Measurements from ENCODE around the gene RAD51B. TPM values are rescaled to one million over a fixed set of nuclear protein-coding genes. Genes with fewer than 3 reads are reported as not detected.

Gene RAD51B
- total RNA-seq, 1 experiment from 2014 or later: 20.0 TPM

DNA sequence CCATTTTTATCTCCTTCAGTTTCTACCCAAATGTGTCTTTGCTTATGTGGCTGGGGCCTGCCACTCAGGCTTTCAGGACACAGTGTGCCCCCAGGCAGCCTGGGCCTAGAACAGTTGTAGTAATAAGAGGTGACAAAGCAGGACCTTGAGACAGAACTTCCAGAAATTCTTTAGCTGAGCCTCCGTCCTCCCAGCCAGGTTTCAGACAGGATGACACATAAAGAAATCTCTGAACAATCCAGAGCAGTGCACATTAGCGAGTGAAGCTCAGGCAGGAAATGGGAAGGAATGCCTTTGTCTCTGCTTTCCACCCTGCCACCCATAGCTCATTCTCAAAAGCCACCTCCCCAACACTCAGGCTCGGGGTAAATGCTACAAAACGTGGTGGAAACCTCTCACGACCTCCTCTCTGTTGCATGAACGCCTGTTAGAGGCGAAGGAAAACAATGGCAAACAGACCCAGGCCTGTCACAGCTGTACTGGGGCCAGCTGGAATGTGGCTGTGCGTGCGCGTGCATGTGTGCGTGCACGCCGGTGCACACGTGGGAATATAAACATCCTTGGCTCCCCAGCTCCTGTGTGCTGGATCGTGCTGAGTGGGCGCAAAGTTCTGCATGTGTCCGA is 686.6 kb downstream of the RAD51B start:
- no peak for ATAC-seq
- ChIA-PET POLR2A (interaction anchor here (0.5 to 1.7 kb wide), 3 partner anchors 12 to 613 kb away, joined by 3 to 4 read pairs (median 3); no protein-coding TSS in a partner anchor), RAD21 (ENCODE audit: low non-redundant PET in 1 of 2, low total read pairs in 2 of 2, uncharacterized antibody in 2 of 2, unreplicated experiment in 2 of 2) (no interaction called here), CTCF (no interaction called here)
- Histone ChIP-seq H3K79me2 (ENCODE audit: insufficient read depth, low read length) (no peaks in the 10 kb centered on the region), H3K9me2 (ENCODE audit: insufficient read depth) (no peaks in the 10 kb centered on the region), H3K4me3 (replicated peaks in 1 of 2; ENCODE audit: low read depth in 1 of 2, low read length in 2 of 2) (no peak overlapping the region), H3K9ac (ENCODE audit: low read length) (no peak overlapping the region), H2AFZ (ENCODE audit: low read depth, low read length, poor library complexity, severe bottlenecking) (no peak overlapping the region), H3K9me3 (ENCODE audit: control insufficient read depth in 1 of 2, insufficient read depth in 1 of 2, low read depth in 1 of 2, low read length in 2 of 2) (no peaks in the 10 kb centered on the region), H4K20me1 (ENCODE audit: insufficient read depth) (no peaks in the 10 kb centered on the region), H3K4me2 (ENCODE audit: low read length) (no peak overlapping the region), H3K36me3 (ENCODE audit: control insufficient read depth in 1 of 2, insufficient read depth in 2 of 2, low read length in 2 of 2) (no peaks in the 10 kb centered on the region), H3K27me3 (ENCODE audit: insufficient read depth, low read length) (no peaks in the 10 kb centered on the region), H3K4me1 (ENCODE audit: control insufficient read depth in 1 of 2, insufficient read depth in 2 of 2, low read length in 2 of 2) (peaks cover 45 to 49% of the 10 kb centered on the region in 2 experiments), H3K27ac (ENCODE audit: low read depth, low read length) (no peak overlapping the region)
- intact Hi-C loops (cut with micrococcal nuclease): no loop called here
- TF ChIP-seq TCF7L2 (IDR thresholded peaks at IDR 0.05; ENCODE audit: borderline replicate concordance, extremely low read depth, insufficient read depth, insufficient read length): no peak
- no peak for TF ChIP-seq SP1 (IDR thresholded peaks at IDR 0.05; ENCODE audit: low read depth)
- no TSS peak for BruUV-seq (replicated peaks)
- no peak for DNase-seq (ENCODE audit: low read depth, low spot score)

GRCh38 chr14:68506645-68507419 is 687.3 kb downstream of the RAD51B start:
- H3K79me2 ChIP-seq (ENCODE audit: insufficient read depth, low read length): no peaks in the 10 kb centered on the region
- H3K36me3 ChIP-seq (ENCODE audit: control insufficient read depth in 1 of 2, insufficient read depth in 2 of 2, low read length in 2 of 2): no peaks in the 10 kb centered on the region
- no peak overlapping the region for H3K4me3 ChIP-seq (replicated peaks in 1 of 2; ENCODE audit: low read depth in 1 of 2, low read length in 2 of 2)
- no peak overlapping the region for H3K4me2 ChIP-seq (ENCODE audit: low read length)
- RAD21 ChIA-PET (ENCODE audit: low non-redundant PET in 1 of 2, low total read pairs in 2 of 2, uncharacterized antibody in 2 of 2, unreplicated experiment in 2 of 2): interaction anchor here in 1 of 2 experiments (0.5 kb wide), 1 partner anchor 42 kb away, joined by 5 read pairs; no protein-coding TSS in a partner anchor
- H3K27ac ChIP-seq (ENCODE audit: low read depth, low read length): no peak overlapping the region
- H3K9me3 ChIP-seq (ENCODE audit: control insufficient read depth in 1 of 2, insufficient read depth in 1 of 2, low read depth in 1 of 2, low read length in 2 of 2): no peaks in the 10 kb centered on the region
- no peak for DNase-seq (ENCODE audit: low read depth, low spot score)
- no peaks in the 10 kb centered on the region for H3K27me3 ChIP-seq (ENCODE audit: insufficient read depth, low read length)
- intact Hi-C loops (cut with micrococcal nuclease): no loop called here
- ATAC-seq: no peak
- H3K9me2 ChIP-seq (ENCODE audit: insufficient read depth): no peaks in the 10 kb centered on the region
- POLR2A ChIA-PET: interaction anchor here (0.8 to 1.7 kb wide), 2 partner anchors 11 to 15 kb away, joined by 3 read pairs; no protein-coding TSS in a partner anchor
- no peaks in the 10 kb centered on the region for H4K20me1 ChIP-seq (ENCODE audit: insufficient read depth)
- CTCF ChIA-PET: no interaction called here
- H3K4me1 ChIP-seq (ENCODE audit: control insufficient read depth in 1 of 2, insufficient read depth in 2 of 2, low read length in 2 of 2): peaks cover 40 to 46% of the 10 kb centered on the region in 2 experiments
- H2AFZ ChIP-seq (ENCODE audit: low read depth, low read length, poor library complexity, severe bottlenecking): no peak overlapping the region
- BruUV-seq (replicated peaks): no TSS peak
- TF ChIP-seq FOSL1 (IDR thresholded peaks at IDR 0.05; ENCODE audit: low read depth) (no peak), CBX3 (IDR thresholded peaks at IDR 0.05; ENCODE audit: low read depth) (no peak), ZNF274 (IDR thresholded peaks at IDR 0.05; ENCODE audit: low read depth, low read length) (no peak), EZH2phosphoT487 (IDR thresholded peaks at IDR 0.05; ENCODE audit: borderline replicate concordance) (no peak), RAD21 (IDR thresholded peaks at IDR 0.05; ENCODE audit: low read depth) (no peak), YY1 (IDR thresholded peaks at IDR 0.05; ENCODE audit: extremely low read depth, insufficient replicate concordance, low read depth, low read length) (no peak), ZFX (IDR thresholded peaks at IDR 0.05) (no peak), SIN3A (IDR thresholded peaks at IDR 0.05; ENCODE audit: low read depth) (no peak)
- H3K9ac ChIP-seq (ENCODE audit: low read length): no peak overlapping the region

Data from HCT116 (cell line).